Measurements from ENCODE around the gene CAMK4. TPM values are rescaled to one million over a fixed set of nuclear protein-coding genes. Genes with fewer than 3 reads are reported as not detected.

CAMK4 gene
- total RNA-seq, 4 donors from 2014 or later: 3.5 to 38.8 (median 6.2) TPM

DNA sequence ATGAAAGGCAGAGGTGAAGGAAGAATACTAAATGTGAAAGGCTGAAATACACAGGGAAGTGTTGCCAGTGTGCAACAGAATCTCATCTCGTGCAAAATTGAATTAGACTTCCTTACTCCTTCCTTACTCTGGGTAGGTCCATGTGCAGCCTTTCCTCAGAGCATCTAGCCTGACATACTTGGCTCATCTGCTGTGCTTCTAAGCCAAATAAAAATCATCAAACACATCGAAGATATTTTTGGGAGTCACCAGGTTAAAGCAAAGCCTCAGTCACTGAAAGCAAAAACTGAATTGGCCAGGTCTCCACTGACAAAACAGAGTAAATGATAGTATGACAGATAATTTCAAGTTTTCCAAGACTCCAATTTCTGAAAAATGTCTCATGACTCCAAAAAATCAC is 268.8 kb downstream of the CAMK4 start:
- no peaks in the 10 kb centered on the region for H3K9me3 ChIP-seq
- H3K4me3 ChIP-seq: no peak overlapping the region
- no peak for TF ChIP-seq POLR2A (IDR thresholded peaks at IDR 0.05)
- TF ChIP-seq, protein P1, sequence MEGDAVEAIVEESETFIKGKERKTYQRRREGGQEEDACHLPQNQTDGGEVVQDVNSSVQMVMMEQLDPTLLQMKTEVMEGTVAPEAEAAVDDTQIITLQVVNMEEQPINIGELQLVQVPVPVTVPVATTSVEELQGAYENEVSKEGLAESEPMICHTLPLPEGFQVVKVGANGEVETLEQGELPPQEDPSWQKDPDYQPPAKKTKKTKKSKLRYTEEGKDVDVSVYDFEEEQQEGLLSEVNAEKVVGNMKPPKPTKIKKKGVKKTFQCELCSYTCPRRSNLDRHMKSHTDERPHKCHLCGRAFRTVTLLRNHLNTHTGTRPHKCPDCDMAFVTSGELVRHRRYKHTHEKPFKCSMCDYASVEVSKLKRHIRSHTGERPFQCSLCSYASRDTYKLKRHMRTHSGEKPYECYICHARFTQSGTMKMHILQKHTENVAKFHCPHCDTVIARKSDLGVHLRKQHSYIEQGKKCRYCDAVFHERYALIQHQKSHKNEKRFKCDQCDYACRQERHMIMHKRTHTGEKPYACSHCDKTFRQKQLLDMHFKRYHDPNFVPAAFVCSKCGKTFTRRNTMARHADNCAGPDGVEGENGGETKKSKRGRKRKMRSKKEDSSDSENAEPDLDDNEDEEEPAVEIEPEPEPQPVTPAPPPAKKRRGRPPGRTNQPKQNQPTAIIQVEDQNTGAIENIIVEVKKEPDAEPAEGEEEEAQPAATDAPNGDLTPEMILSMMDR (IDR thresholded peaks at IDR 0.05): no peak
- no peaks in the 10 kb centered on the region for H3K4me1 ChIP-seq
- no peak for DNase-seq
- H3K27me3 ChIP-seq: no peaks in the 10 kb centered on the region
- no peak overlapping the region for H3K27ac ChIP-seq
- no peaks in the 10 kb centered on the region for H3K36me3 ChIP-seq

DNA sequence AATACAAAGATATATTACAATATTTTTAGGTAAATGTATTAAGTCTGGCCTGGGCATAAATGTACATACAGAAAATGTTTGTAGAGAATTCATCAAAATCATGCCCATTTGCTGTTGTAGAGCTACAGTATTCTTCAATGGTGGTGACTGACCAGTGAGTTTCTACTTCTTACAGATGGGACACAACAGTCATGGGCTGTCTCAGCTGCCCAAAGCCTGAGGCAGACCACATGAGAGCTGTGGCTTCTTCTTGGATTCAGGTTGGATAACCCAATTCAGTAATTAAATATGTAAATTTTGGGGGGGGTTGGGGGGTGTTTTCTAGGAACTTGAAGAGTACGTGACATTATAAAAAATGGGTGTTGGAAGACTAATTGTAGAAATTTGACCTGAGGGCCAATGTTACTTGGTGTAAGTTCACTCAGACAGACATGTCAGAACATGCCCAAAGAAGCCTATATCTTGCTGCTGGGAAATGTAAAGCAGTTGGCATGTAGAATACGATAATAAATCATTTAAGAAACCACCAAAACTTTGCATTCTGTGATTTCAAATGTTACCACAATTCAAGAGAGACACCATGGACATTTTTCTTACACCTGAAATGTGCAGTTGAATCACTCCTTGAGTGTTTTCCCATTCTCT is 270.3 kb downstream of the CAMK4 start:
- no peaks in the 10 kb centered on the region for H3K9me3 ChIP-seq
- no peak for TF ChIP-seq POLR2A (IDR thresholded peaks at IDR 0.05)
- TF ChIP-seq, protein P1 (IDR thresholded peaks at IDR 0.05): no peak
- H3K4me1 ChIP-seq: no peaks in the 10 kb centered on the region
- H3K27ac ChIP-seq: no peak overlapping the region
- DNase-seq: no peak
- no peaks in the 10 kb centered on the region for H3K27me3 ChIP-seq
- peaks cover 0 to 6% (median 0%) of the 10 kb centered on the region in 3 donors for H3K36me3 ChIP-seq
- H3K4me3 ChIP-seq: no peak overlapping the region

DNA sequence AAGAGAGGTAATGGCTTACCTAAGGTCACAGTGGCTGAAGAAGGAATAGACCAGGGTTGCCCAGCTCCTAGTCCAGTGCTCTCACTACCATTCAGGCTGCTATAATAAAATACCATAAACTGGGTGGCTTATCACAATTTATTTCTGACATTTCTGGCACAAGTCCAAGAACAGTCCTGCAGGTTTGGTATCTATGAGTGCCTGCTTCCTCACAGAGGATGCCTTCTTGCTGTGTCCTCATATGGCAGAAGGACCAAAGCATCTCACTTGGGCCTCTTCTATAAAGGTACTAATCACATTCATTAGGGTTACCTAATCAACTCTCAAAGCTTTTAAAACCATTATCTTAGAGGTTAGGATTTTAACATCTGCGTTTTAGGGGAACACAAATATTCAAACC is 271.0 kb downstream of the CAMK4 start:
- Histone ChIP-seq H3K9me3 (no peaks in the 10 kb centered on the region), H3K36me3 (peaks cover 0 to 11% (median 0%) of the 10 kb centered on the region in 3 donors), H3K27ac (no peak overlapping the region), H3K27me3 (no peaks in the 10 kb centered on the region), H3K4me1 (no peaks in the 10 kb centered on the region), H3K4me3 (no peak overlapping the region)
- DNase-seq: no peak
- TF ChIP-seq, protein P1 (IDR thresholded peaks at IDR 0.05): no peak
- TF ChIP-seq POLR2A (IDR thresholded peaks at IDR 0.05): no peak

DNA sequence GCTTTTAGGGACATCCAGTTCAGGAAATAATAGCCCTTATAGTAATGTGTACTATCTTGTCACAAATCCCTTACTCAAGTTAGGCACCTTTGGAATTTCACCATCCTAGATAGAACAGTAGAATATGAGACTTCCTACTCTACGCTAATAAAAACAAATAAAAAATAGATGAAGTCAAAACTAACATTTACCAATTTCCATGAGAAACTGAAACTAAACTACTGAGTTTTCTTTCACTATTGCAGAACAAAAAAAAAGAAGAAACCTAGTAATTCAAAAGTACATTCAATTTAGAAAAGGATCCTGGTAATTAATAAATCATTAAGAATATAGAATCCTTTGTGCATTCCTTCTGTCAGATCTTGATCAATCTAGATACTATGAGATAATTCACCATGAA is 274.2 kb downstream of the CAMK4 start:
- Histone ChIP-seq H3K9me3 (no peaks in the 10 kb centered on the region), H3K27ac (no peak overlapping the region), H3K36me3 (peaks cover 0 to 33% (median 0%) of the 10 kb centered on the region in 3 donors), H3K4me1 (no peaks in the 10 kb centered on the region), H3K4me3 (no peak overlapping the region), H3K27me3 (no peaks in the 10 kb centered on the region)
- no peak for DNase-seq
- TF ChIP-seq, protein P1 (IDR thresholded peaks at IDR 0.05): no peak
- TF ChIP-seq POLR2A (IDR thresholded peaks at IDR 0.05): no peak

DNA sequence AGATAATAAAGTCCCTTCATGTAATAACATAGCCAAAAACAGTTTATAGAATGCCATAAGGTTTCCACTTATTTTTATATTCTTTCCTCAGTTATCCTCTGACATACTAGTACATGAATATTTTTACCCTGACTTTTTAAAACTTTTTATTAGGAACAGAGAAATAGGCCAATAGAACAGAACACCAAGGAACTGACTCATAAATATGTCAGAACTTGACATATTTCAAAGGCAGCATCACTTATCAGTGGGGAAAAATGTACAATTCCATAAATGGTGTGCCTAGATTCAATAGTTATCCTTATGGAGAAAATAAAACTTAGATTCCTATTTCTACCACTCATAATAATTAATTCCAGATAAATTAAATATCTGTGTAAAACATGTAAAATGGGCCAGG is 278.8 kb downstream of the CAMK4 start:
- no peaks in the 10 kb centered on the region for H3K4me1 ChIP-seq
- no peak for TF ChIP-seq POLR2A (IDR thresholded peaks at IDR 0.05)
- TF ChIP-seq, protein P1 (IDR thresholded peaks at IDR 0.05): no peak

More for the DNA sequence above, 278.8 kb downstream of the CAMK4 start:
- no peak overlapping the region for H3K27ac ChIP-seq
- no peak for DNase-seq
- no peaks in the 10 kb centered on the region for H3K27me3 ChIP-seq
- no peaks in the 10 kb centered on the region for H3K9me3 ChIP-seq
- H3K4me3 ChIP-seq: no peak overlapping the region
- H3K36me3 ChIP-seq: peaks cover 0 to 36% (median 0%) of the 10 kb centered on the region in 3 donors
